Stimulated activated CD8-positive, alpha-beta memory T cell treated with anti-CD3 and anti-CD28 coated beads, Interleukin-15, amount 100 ng/mL, for 48 hours (primary cell): ENCODE results near the gene GOLGA6D.
"Not testable (repeated sequence)": the region's sequence is repeated elsewhere in the genome, so short reads cannot be mapped to it uniquely, and the experiment has no call there.

Source experiments
- DNase-seq, 2 donors: peaks; one replicate each; pipeline ENCODE4 v3.0.0-alpha.2; 2020; ENCODE audit warnings: low read depth in 2 of 2

The GOLGA6D gene

GRCh38 chr15:75333654-75334419 is 51.2 kb downstream of the GOLGA6D start:
- DNase-seq: not testable (repeated sequence)

- no peak for DNase-seq
These were observed 52.7 kb downstream of the GOLGA6D start for GRCh38 chr15:75335313-75335704.

DNA sequence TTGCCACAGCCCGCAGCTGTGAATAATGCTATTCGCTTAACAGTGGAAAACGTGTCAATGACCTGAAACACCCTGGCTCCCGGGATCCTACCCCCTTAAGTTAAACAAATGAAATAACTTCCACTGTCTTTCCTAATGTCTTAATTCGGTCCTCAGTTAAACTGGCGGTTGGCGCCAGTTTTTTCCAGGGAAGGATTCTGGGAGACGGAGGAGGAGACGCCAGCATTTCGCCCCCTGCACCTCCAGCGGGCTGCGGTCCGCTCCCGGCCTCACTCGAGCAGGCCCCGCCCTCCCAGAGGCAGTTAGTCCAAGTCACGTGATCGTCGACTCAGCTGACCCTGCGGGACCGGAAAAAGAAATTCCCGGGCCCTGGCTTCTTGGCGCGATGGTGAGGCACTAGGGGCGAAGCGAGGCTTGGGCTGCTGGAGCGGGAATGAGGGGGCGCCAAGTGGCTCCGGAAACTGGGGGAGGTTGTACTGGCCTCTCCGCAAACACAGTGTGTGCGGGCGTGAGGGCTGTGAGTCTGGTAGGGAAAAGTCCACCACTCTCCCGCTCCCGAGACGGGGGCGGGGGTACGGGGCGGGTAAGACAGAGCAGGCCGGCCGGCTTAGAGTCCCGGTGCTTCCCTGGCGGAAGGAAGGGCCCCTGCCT is 53.2 kb downstream of the GOLGA6D start, which contains the start of gene COMMD4:
TSS of gene COMMD4 (plus strand) at position 359 of the 651 bp plus-strand sequence. CDS start at position 386, 27 bp downstream.
- peak; percentile 73 to 75 for DNase-seq

DNA sequence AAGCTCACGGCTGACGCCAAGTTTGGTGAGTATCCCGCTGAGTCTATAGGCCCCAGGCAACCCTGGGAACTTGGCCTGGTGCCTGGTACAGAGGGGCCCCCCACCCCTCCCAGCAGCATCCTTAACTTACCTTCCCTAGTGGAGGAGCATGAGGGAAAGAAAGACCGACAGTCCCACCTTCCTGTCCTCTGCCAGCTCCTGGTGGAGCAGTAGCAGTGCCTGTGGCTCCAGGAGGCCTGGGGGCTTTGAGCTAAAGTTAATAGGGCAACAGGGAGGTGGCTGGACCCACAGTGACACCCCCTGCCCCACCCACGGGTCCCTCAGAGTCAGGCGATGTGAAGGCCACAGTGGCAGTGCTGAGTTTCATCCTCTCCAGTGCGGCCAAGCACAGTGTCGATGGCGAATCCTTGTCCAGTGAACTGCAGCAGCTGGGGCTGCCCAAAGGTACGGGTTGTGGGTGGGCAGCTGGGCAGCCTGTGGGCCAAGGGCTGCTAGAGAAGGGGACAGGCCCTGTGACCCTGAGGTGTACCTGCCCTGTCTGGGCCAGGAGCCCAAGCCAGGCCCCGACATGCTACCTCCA is 56.1 kb downstream of the GOLGA6D start:
- no peak for DNase-seq

DNA sequence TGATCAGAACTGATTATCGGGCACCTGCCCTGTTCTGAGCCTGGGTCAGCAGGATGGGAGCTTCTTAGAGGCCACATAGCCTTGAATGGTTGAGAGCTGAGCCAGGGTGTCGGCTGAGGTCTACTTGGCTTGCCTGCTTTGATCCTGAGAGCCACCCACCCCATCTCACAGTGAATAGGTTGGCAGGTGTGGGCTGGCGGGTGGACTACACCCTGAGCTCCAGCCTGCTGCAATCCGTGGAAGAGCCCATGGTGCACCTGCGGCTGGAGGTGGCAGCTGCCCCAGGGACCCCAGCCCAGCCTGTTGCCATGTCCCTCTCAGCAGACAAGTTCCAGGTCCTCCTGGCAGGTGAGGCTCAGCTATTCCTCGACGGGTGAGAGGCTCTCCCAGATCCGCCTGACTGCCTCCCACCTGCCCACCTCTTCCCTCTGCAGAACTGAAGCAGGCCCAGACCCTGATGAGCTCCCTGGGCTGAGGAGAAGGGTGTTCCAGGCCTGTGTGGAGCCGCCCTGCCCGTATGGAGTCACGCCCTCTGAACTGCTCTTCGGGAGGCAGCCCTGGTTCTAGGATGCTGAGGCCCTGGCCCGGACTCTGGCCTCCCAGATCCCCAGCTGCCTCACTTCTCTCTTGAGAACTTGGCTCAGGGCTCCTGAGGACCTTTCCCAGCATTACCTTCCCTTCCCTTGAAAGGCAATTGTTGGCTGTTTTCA is 57.1 kb downstream of the GOLGA6D start:
- no peak for DNase-seq

DNA sequence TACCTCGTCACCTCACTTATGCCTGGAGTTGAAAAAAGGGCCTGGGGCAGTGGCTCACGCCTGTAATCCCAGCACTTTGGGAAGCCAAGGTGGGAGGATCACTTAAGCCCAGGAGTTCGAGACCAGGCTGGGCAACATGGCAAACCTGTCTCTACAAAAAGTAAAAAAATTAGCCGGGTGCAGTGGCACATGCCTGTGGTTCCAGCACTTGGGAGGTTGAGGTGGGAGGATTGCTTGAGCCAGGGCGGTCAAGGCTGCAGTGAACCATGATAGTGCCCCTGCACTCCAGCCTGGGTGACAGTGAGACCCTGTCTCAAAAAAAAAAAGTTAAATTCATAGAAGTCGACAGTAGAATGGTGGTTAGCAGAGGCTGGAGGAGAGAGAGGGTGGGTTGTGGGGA is 59.6 kb downstream of the GOLGA6D start:
- no peak for DNase-seq

DNA sequence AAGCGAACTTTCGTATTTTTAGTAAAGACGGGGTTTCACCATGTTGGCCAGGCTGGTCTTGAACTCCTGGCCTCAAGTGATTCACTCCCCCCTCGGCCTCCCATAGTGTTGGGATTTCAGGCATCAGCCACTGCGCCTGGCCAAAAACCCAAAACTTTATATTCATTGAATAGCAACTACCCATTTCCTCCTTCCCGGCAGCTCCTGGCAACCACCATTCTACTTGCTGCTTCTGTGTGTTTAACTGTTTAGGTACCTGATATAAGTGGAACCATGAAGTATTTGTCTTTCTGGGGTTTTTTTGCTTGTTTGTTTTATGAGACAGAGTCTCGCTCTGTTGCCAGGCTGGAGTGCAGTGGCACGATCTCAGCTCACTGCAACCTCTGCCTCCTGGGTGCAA is 61.3 kb downstream of the GOLGA6D start:
- DNase-seq: not testable (repeated sequence)
